ENCODE results near the gene DNAJC17. TPM values are rescaled to one million over a fixed set of nuclear protein-coding genes. Genes with fewer than 3 reads are reported as not detected.

Gene DNAJC17
- total RNA-seq, 1 experiment from 2014 or later, result 34.5 TPM

GRCh38 chr15:40803076-40803475, 4.2 kb downstream of the DNAJC17 start:
- BruUV-seq (replicated peaks), result no TSS peak
- peaks cover 6% of the 10 kb centered on the region for H3K4me1 ChIP-seq (ENCODE audit: insufficient read depth, low read length, poor library complexity, severe bottlenecking)
- TF ChIP-seq EZH2 (IDR thresholded peaks at IDR 0.05; ENCODE audit: borderline replicate concordance, low read depth, low read length, poor library complexity, severe bottlenecking) (no peak), CTCF (conservative IDR thresholded peaks at IDR 0.05; ENCODE audit: low read depth, low read length) (no peak)
- DNase-seq (ENCODE audit: low spot score), result no peak
- H3K4me3 ChIP-seq (ENCODE audit: low read depth, low read length, poor library complexity, severe bottlenecking), result no peak overlapping the region
- H3K36me3 ChIP-seq (ENCODE audit: insufficient read depth, low read length, poor library complexity, severe bottlenecking), result no peaks in the 10 kb centered on the region
- H3K27me3 ChIP-seq (replicated peaks; ENCODE audit: insufficient read depth, low read depth, low read length, poor library complexity), result no peaks in the 10 kb centered on the region
- intact Hi-C loops (cut with micrococcal nuclease; ENCODE audit: unreplicated experiment), result no loop called here
- POLR2A ChIA-PET (ENCODE audit: low non-redundant PET), result no interaction called here
- CTCF ChIA-PET, result no interaction called here
- H3K27ac ChIP-seq (ENCODE audit: low read depth, low read length, poor library complexity, severe bottlenecking), result no peak overlapping the region
- no peaks in the 10 kb centered on the region for H3K9me3 ChIP-seq (ENCODE audit: low read depth, low read length, poor library complexity, severe bottlenecking)

- no peak overlapping the region for H3K27ac ChIP-seq (ENCODE audit: low read depth, low read length, poor library complexity, severe bottlenecking)
- no peaks in the 10 kb centered on the region for H3K36me3 ChIP-seq (ENCODE audit: insufficient read depth, low read length, poor library complexity, severe bottlenecking)
- intact Hi-C loops (cut with micrococcal nuclease; ENCODE audit: unreplicated experiment), result no loop called here
- H3K9me3 ChIP-seq (ENCODE audit: low read depth, low read length, poor library complexity, severe bottlenecking), result no peaks in the 10 kb centered on the region
- TF ChIP-seq CTCF (conservative IDR thresholded peaks at IDR 0.05; ENCODE audit: low read depth, low read length) (no peak), EZH2 (IDR thresholded peaks at IDR 0.05; ENCODE audit: borderline replicate concordance, low read depth, low read length, poor library complexity, severe bottlenecking) (no peak)
- no TSS peak for BruUV-seq (replicated peaks)
- no peak overlapping the region for H3K4me3 ChIP-seq (ENCODE audit: low read depth, low read length, poor library complexity, severe bottlenecking)
- H3K4me1 ChIP-seq (ENCODE audit: insufficient read depth, low read length, poor library complexity, severe bottlenecking), result no peaks in the 10 kb centered on the region
- CTCF ChIA-PET, result no interaction called here
- H3K27me3 ChIP-seq (replicated peaks; ENCODE audit: insufficient read depth, low read depth, low read length, poor library complexity), result no peaks in the 10 kb centered on the region
- POLR2A ChIA-PET (ENCODE audit: low non-redundant PET), result no interaction called here
- no peak for DNase-seq (ENCODE audit: low spot score)
These were observed 7.8 kb downstream of the DNAJC17 start for GRCh38 chr15:40799523-40799922.

GRCh38 chr15:40796512-40796911, 10.8 kb downstream of the DNAJC17 start:
- Histone ChIP-seq H3K27ac (ENCODE audit: low read depth, low read length, poor library complexity, severe bottlenecking) (no peak overlapping the region), H3K9me3 (ENCODE audit: low read depth, low read length, poor library complexity, severe bottlenecking) (no peaks in the 10 kb centered on the region), H3K27me3 (replicated peaks; ENCODE audit: insufficient read depth, low read depth, low read length, poor library complexity) (no peaks in the 10 kb centered on the region), H3K4me3 (ENCODE audit: low read depth, low read length, poor library complexity, severe bottlenecking) (no peak overlapping the region), H3K4me1 (ENCODE audit: insufficient read depth, low read length, poor library complexity, severe bottlenecking) (peaks cover 8% of the 10 kb centered on the region), H3K36me3 (ENCODE audit: insufficient read depth, low read length, poor library complexity, severe bottlenecking) (no peaks in the 10 kb centered on the region)
- POLR2A ChIA-PET (ENCODE audit: low non-redundant PET), result no interaction called here
- intact Hi-C loops (cut with micrococcal nuclease; ENCODE audit: unreplicated experiment), result no loop called here
- BruUV-seq (replicated peaks), result no TSS peak
- DNase-seq (ENCODE audit: low spot score), result no peak
- CTCF ChIA-PET, result no interaction called here
- TF ChIP-seq CTCF (conservative IDR thresholded peaks at IDR 0.05; ENCODE audit: low read depth, low read length), result no peak
- no peak for TF ChIP-seq EZH2 (IDR thresholded peaks at IDR 0.05; ENCODE audit: borderline replicate concordance, low read depth, low read length, poor library complexity, severe bottlenecking)

Measured in A673 (cell line).